HG03025 (cell line): ENCODE measurements around the gene NUDT12.

Source experiments
- ATAC-seq: cut with Tn5 transposase; IDR thresholded peaks from one replicate; pipeline ENCODE4 v1.9.1; 2021; ENCODE audit warnings: mild to moderate bottlenecking, moderate library complexity; ENCODE audit not compliant: unreplicated experiment, low FRiP score

Gene NUDT12

GRCh38 chr5:103541569-103541968, 21.0 kb downstream of the NUDT12 start:
- no peak for ATAC-seq

- ATAC-seq, result no peak
Measured at GRCh38 chr5:103541114-103541513, 21.5 kb downstream of the NUDT12 start.

GRCh38 chr5:103539376-103540330, 22.9 kb downstream of the NUDT12 start:
- no peak for ATAC-seq

DNA sequence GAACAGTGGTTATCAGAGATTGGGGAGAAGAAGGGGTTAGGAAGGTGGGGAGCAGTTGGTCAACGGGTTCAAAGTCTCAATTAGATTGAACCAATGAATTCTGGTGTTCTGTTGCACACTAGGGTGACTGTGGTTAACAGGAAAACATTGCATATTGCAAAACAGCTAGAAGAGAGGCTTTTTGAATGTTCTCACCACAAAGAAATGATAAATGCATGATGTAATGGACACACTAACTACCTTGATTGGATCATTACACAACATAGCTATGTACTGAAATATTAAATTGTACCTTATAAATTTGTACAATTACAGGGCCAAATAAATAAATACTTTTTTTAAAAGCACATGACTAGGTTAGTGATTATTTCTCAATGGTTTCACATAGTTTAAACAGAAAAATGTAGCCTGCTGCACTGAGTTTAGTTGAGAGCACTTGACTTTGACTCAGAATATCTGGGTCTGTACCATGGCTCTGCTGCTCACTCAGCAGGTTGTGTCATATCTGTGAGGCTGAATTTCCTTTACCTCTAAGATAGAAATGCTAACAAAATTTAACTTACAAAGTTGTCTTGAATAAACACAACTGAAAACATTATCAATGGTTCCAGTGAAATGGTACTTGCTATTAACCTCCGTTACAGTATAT, 30.4 kb downstream of the NUDT12 start:
- no peak for ATAC-seq

- ATAC-seq, result no peak
Measured at GRCh38 chr5:103526164-103526915, 36.2 kb downstream of the NUDT12 start.

GRCh38 chr5:103525361-103525760, 37.2 kb downstream of the NUDT12 start:
- no peak for ATAC-seq

DNA sequence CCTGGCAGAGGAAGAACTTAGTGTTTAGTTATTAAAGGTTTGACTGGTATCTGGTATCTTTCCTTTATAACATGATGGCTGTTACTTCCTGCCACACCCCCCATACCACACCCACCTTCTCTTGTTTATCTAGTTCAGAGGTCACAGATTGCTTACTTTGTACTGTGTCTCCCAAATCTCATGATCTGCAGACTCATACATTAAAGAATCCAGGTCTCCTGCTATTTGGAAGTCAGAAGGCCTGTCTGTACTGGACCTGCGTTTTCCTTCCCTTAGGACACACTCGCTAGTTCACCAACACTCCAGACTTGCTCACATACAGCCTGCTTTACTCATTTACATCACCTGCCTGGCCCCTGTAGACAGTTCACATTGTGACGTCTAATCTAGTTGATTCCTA, 39.3 kb downstream of the NUDT12 start:
- ATAC-seq, result no peak

DNA sequence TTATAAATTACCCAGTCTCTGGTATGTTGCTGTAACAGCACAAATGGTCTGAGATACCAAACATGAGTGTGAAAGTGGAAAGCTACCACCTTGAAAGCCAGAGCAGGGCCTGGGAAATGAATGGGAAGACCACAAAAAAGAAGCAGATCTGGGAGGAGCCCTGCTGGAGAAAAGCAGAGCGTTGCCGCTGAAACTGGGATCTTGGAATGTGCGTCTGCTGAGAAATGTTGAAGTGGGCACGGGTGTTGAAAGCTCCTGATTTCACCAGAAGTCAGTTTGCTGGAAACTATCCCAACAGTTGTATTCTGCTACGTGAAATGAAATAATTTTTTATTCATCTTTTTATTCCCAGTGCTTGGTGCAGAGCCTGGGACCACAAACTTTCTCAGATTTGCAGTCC, 40.0 kb downstream of the NUDT12 start:
- no peak for ATAC-seq

- no peak for ATAC-seq
Measured at GRCh38 chr5:103519550-103519949, 43.0 kb downstream of the NUDT12 start.

DNA sequence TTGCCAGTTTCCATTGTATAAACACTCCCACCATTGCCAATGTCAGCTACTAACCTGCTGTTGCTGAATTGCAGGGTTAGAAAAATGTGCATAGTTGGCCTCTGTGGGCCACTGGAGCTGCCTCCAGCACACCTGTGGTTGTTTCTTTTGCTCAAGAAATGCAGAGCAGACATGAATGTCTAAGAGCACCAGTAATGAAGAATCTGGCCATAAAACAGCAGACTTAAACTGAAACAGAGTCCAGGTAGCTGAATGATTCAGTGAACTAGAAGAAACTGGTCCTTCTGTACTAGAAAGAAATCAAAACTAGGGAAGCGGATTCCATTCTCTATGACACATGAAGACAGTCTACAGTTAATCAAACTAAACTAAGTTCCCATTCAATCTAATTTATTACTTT, 48.2 kb downstream of the NUDT12 start:
- no peak for ATAC-seq

- ATAC-seq, result no peak
Measured at GRCh38 chr5:103513701-103514100, 48.9 kb downstream of the NUDT12 start.

DNA sequence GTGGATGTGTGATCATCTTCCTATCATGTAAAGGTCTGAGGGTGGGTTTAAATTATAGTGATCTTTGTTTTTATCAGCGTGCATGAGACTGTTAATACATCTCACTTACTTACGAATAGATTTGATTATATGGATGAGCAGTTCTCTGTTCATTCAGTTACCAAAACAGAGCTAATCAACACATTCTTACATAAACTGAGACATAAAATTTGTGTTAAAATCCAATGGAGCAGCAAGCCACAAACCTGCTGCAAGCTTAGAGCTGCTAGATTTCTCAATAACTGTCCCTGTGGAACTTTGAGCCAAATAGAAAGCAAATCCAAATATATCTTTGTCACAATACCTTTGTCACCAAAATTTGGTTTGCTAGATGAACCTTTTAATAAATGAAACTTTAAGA, 50.1 kb downstream of the NUDT12 start:
- ATAC-seq, result no peak

GRCh38 chr5:103511554-103511885, 51.1 kb downstream of the NUDT12 start:
- no peak for ATAC-seq

GRCh38 chr5:103510851-103511553, 51.6 kb downstream of the NUDT12 start:
- ATAC-seq, result no peak

- no peak for ATAC-seq
Measured at GRCh38 chr5:103505581-103506305, 56.8 kb downstream of the NUDT12 start.

- no peak for ATAC-seq
Measured at GRCh38 chr5:103503066-103503465, 59.5 kb downstream of the NUDT12 start.

DNA sequence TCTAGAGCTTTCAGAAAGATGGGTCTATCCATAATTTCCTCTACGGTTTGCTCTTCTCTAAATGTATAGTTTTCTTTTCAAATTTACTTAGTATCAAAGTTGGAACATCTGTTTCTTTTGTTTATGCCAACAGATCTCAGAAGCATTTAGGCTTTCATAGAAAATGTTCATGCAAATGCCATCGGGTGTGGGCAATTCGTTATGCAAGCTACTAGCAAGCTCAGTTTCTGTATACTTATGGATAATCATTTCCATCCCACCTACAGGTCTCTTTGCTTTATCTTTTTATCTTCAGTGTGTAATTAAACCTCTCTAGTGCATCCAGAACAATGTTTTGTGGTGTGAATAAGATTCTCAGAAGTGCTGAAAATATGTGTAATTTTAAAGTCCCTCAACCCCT, 59.9 kb downstream of the NUDT12 start:
- ATAC-seq, result no peak
